ENCODE measurements around the gene RNF215.

RNF215 gene

GRCh38 chr22:30425616-30426387, 38.6 kb upstream of the RNF215 start, which contains the start of gene MTFP1:
Gene MTFP1 (plus strand): TSS chr22:30425768. CDS start chr22:30425880, 112 bp downstream.
- TF ChIP-seq CTCF (IDR thresholded peaks at IDR 0.05; ENCODE audit: extremely low read depth, insufficient read depth, missing control alignments): peak; percentile 5
- peak; percentile 77 for DNase-seq (ENCODE audit: low spot score)
- in situ Hi-C loops (cut with MboI; ENCODE audit: low pct_unique_long_range_greater_than_20kb, low sequenced_read_pairs, unreplicated experiment): no loop called here

- in situ Hi-C loops (cut with MboI; ENCODE audit: low pct_unique_long_range_greater_than_20kb, low sequenced_read_pairs, unreplicated experiment): no loop called here
- TF ChIP-seq CTCF (IDR thresholded peaks at IDR 0.05; ENCODE audit: extremely low read depth, insufficient read depth, missing control alignments): no peak
- no peak for DNase-seq (ENCODE audit: low spot score)
These were observed 38.1 kb upstream of the RNF215 start for GRCh38 chr22:30425327-30425615.

GRCh38 chr22:30424534-30425326, 37.5 kb upstream of the RNF215 start:
- in situ Hi-C loops (cut with MboI; ENCODE audit: low pct_unique_long_range_greater_than_20kb, low sequenced_read_pairs, unreplicated experiment): no loop called here
- TF ChIP-seq CTCF (IDR thresholded peaks at IDR 0.05; ENCODE audit: extremely low read depth, insufficient read depth, missing control alignments): no peak
- no peak for DNase-seq (ENCODE audit: low spot score)

GRCh38 chr22:30423959-30424533, 36.8 kb upstream of the RNF215 start:
- TF ChIP-seq CTCF (IDR thresholded peaks at IDR 0.05; ENCODE audit: extremely low read depth, insufficient read depth, missing control alignments): no peak
- DNase-seq (ENCODE audit: low spot score): peak; percentile 98
- in situ Hi-C loops (cut with MboI; ENCODE audit: low pct_unique_long_range_greater_than_20kb, low sequenced_read_pairs, unreplicated experiment): no loop called here

GRCh38 chr22:30423301-30423958, 36.2 kb upstream of the RNF215 start:
- in situ Hi-C loops (cut with MboI; ENCODE audit: low pct_unique_long_range_greater_than_20kb, low sequenced_read_pairs, unreplicated experiment): no loop called here
- DNase-seq (ENCODE audit: low spot score): no peak
- no peak for TF ChIP-seq CTCF (IDR thresholded peaks at IDR 0.05; ENCODE audit: extremely low read depth, insufficient read depth, missing control alignments)
